HG03066 (cell line): Measurements from ENCODE around the gene PKNOX1.
"Not testable (repeated sequence)": the region's sequence is repeated elsewhere in the genome, so short reads cannot be mapped to it uniquely, and the experiment has no call there.

Experiments
- ATAC-seq: cut with Tn5 transposase; IDR thresholded peaks from one replicate; pipeline ENCODE4 v1.9.1; 2021; ENCODE audit warnings: low read depth; ENCODE audit not compliant: unreplicated experiment

The PKNOX1 gene

DNA sequence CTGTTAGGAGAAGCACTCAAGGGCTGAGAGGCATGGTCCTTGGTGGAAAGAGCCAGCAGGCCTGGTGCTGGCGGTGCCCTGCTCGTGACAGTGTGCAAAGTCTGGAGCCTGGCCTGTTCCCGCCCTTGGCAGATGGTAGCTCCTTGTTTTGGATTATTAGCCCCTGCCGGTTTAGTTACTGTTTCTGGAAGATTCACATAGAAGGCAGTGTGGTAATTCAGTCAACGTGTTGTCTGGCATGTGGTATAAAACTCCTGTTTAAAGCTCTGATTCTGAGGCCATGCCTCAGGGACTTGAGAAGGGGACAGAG lies 6.8 kb downstream of the PKNOX1 start:
- ATAC-seq: no peak

DNA sequence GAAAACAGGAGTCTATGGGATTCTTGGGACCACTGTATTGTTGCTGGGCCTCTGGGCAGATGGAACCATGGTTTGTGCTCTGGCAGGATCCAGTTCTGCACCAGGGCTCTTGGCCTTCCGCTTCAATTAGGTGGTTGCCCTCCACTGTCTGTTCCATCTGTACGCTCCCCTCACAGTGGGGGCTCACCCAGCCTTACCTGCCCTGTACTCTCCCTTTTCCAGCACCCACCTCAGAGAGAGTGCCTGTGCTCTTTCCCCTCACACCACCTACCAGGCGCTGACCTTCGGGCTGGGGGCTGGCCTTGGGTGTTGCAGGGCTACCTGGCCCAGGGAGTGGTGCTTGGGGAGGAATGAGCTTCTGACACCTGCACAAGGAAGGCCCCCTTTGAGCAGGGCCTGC lies 7.5 kb downstream of the PKNOX1 start:
- ATAC-seq: no peak

DNA sequence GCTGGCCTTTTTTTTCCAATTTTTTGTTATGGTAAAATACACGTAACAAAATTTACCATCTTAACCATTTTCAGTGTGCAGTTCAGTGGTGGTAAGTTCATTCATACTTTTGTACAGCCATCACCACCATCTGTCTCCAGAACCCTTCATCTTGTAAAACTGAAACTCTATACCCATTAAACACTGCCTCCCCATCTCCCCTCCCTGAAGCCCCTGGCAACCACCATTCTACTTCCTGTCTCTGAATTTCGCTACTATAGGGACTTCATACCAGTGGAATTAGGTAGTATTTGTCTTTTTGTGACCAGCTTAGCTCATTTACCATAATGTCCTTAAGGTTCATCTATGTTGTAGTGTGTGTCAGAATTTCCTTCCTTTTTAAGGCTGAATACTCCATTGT lies 8.7 kb downstream of the PKNOX1 start:
- ATAC-seq: no peak

DNA sequence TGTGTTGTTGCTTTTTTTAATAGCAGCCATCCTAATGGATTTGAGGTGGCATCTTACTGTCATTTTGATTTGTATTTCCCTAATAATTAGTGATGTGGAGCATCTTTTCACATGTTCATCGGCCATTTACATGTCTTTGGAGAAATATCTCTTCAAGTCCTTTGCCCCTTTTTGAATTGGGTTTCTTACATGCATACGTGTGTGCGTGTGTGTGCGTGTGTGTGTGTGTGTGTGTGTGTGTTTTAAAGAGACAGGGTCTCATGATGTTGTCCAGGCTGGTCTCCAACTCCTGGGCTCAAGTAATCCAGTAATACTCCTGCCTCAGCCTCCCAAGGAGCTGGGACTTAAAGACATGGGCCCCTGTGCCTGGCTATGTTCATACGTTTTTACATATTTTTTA lies 9.5 kb downstream of the PKNOX1 start:
- no peak for ATAC-seq

DNA sequence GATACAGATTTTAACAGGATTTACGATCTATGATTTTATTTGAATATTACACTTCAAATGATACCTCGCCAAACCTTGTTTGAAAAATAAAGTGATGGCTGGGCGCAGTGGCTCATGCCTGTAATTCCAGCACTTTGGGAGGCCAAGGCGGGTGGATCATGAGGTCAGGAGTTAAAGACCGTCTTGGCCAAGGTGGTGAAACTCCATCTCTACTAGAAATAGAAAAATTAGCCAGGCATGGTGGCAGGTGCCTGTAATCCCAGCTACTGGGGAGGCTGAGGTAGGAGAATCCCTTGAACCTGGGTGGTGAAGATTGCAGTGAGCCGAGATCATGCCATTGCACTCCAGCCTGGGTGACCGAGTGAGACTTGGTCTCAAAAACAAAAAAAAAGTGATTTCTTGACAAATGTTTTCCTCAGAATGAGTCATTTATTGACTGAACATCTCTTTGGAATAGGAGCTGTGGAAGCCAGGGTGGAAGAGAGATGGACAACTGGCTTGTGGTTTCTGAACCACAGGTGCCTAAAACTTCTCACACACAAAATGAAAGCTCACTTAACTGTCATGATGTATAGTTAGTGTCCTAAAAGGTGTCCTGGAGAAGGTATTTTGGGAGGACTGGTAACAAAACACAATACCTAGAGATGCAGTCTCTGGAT lies 11.9 kb downstream of the PKNOX1 start:
- ATAC-seq: no peak

DNA sequence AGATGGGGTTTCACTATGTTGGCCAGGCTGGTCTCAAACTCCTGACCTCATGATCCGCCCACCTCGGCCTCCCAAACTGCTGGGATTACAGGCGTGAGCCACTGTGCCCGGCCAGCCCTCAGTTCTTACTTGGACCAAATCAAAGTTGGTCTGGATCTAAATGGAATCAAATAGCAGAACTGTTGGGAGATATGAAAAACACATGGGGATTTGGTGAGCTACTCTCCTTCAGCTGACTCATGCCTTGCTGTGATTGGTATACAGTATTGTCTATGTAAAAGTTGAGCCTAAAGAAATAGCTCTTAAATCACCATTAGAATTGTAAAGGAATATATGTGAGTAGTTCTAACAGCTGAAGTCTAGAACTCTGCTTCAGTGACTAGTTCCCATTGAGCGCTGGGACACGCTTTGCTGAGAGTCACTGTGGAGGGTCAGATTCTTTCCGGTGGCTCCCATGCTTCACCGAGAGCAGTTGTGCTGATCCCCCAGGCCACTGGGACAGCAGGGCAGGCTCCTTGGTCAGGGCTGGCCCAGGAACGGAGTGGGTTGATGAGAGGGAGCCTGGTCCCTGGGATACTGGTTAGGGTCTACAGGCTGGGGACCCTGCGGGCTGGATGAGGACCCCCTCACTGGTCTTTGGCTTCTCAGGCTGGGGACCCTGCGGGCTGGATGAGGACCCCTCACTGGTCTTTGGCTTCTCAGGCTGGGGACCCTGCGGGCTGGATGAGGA lies 14.0 kb downstream of the PKNOX1 start:
- no peak for ATAC-seq

DNA sequence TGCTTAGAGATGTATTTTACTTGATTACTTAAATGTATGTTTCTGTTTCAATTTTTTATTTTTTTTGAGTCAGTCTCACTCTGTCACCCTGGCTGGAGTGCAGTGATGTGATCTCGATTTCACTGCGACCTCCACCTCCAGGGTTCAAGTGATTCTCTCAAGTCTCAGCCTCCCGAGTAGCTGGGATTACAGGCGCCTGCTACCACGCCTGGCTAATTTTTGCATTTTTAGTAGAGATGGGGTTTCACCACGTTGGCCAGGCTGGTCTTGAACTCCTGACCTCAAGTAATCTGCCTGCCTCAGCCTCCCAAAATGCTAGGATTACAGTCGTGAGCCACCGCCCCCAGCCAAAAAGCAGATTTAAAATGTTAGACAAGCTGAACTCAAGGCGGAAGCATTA lies 15.0 kb downstream of the PKNOX1 start:
- ATAC-seq: not testable (repeated sequence)

DNA sequence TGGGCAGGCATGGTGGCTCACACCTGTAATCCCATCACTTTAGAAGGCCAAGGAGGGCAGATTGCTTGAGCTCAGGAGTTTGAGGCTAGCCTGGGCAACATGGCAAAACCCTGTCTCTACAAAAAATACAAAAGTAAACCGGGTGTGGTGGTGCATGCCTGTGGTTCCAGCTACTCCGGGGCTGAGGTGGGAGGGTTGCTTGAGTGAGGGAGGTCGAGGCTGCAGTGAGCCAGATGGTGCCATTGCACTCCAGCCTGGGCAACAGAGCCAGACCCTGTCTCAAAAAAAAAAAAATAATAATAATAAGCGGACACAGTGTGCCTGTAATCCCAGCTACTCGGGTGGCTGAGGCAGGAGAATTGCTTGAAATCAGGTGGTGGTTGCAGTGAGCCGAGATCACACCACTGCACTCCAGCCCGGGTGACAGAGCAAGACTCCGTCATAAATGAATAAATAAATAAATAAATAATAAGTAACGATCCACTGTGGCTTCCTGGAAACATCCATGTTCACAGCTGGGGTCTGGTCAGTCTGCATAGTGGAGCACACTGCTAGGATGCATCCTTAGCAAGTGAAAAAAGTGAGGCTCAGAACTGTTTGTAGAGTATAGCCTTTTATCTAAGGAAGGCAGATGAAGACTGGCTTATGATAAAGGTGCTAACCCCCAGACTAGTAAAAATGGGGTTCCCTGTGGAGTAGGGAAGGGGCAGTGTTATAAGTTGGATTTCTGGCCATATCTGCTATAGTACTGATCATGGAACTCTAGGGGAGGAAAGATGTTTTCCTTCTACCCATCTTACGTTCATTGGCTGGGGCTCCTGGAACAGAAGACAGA lies 15.7 kb downstream of the PKNOX1 start:
- ATAC-seq: no peak

DNA sequence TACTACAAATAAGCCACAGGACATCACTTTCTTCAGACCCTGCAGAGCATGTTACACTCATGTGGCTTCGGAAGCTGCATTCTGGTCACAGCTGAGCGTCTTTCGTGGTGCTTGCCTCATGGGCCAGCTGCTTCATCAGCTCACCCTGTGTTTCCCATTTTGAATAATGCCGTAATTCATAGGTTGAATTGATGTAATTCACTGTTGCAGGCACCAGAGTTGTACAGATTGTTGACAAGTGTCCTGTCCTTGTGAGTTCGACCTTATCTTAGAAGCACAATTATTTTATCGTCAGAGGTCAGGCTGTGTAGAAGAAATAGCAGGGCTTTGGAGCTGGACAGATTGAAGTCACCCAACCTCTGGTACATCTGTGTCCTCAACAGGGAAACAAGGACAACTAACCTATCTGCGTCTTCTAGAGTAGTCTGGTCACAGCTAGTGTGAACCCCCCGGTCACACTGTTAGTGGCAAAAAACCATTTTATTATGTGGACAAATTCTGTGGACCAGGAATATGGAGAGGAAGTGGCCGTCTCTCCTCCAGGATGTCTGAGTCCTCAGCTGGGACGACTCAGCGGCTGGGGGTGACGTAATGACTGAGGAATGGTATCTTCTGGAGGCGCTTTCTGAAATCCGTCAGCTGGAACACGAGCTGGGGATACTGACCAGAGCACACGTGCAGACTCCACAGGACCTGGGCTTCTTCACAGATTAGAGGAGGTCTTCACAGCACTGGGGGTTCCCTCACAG lies 17.8 kb downstream of the PKNOX1 start:
- no peak for ATAC-seq

DNA sequence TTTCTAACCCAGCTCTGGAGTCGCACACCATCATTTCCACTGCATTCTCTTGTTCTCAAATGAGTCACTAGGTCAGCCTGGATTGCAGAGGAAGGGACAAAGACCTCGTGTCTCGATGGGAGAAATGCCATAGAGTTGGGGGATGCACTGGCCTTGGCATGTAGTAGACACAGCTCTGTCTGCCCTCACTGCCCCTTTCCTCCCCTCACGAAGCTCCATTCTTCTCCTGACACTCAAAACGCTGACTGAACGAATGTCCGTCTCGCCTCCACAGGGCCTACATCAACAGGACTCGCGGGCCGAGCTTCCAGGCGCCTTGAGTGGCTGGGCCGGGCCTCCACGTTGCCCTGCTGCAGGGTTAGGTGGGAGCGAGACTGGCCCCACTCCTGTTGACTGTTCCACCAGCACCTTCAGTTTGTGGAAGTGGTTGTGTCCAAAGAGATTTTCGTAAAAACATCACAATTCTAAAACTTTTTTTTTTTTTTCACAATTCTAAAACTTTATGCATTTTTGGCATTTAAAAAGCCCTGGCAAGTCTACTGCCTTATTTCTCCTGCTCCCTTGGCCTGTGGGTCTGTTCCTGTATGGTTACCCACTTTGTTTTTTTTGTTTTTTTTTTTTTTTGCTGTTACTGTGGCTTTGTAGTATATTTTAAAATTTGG lies 18.8 kb downstream of the PKNOX1 start:
- no peak for ATAC-seq

DNA sequence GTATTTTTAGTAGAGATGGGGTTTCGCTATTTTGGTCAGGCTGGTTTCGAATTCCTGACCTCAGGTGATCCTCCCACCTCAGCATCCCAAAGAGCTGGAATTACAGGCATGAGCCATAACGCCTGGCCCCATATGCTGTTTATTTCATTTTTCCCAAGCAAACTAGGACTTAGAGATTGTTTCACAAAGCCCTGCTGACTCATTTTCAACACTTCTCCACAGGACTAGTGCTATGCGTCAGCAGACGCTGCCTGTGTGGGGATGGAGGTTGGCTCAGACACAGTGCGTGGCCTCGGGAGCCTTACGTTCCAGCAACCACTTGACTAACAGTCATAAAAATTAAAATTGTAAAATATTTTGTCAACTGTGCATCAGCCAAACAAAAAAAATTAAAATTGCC lies 22.7 kb downstream of the PKNOX1 start:
- no peak for ATAC-seq

DNA sequence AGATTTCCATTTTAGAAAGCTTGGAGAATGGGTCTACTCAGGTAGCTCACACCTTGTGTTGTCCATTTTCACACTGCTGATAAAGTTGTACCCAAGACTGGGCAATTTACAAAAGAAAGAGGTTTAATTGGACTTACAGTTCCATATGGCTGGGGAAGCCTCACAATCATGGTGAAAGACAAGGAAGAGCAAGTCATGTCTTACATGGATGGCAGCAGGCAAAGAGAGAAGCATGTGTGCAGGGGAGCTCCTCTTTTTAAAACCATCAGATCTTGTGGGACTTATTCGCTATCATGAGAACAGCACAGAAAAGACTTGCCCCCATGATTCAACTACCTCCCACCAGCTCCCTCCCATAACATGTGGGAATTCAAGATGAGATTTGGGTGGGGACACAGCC lies 23.6 kb downstream of the PKNOX1 start:
- ATAC-seq: not testable (repeated sequence)

DNA sequence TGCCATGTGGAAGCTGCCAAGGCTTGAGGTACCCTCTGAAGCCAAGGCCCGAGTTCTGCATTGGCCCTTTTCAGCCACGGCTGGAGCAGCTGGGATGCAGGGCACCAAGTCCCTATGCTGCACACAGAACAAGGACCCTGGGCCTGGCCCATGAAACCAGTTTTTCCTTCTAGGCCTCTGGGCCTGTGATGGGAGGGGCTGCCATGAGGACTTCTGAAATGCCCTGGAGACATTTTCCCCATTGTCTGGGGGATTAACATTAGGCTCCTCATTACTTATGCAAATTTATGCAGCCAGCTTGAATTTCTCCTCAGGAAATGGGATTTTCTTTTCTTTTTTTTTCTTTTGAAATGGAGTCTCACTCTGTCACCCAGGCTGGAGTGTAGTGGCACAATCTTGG lies 24.8 kb downstream of the PKNOX1 start:
- ATAC-seq: not testable (repeated sequence)

DNA sequence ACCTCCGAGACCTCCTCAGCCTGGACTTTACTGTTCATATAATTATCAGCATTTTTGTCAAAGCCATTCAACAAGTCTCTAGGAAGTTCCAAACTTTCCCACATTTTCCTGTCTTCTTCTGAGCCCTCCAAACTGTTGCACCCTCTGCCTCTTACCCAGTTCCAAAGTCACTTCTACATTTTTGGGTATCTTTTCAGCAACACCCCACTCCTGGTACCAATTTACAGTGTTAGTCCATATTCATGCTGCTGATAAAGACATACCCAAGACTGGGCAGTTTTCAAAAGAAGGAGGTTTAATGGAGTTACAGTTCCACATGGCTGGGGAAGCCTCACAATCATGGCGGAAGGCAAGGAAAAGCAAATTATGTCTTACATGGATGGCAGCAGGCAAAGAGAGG lies 25.7 kb downstream of the PKNOX1 start:
- ATAC-seq: not testable (repeated sequence)

DNA sequence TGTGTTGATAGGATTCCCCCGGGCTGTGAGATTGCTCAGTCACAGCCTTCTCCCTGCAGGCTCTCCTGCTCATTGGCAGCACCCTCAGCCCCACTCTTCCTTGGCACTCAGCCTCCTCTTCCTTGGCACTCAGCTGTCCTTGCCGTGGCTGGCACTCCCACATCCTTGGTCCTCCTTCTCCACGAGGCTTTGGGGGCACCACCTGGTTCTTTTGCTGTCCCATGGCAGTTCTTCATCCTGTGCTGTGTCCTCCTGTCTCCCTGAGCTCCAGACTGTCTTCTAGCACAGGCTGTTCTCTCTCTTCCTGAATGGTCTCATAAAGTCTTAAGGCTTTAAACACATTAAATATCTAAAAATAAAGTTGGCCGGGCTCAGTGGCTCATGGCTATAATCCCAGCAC lies 27.0 kb downstream of the PKNOX1 start:
- ATAC-seq: no peak

DNA sequence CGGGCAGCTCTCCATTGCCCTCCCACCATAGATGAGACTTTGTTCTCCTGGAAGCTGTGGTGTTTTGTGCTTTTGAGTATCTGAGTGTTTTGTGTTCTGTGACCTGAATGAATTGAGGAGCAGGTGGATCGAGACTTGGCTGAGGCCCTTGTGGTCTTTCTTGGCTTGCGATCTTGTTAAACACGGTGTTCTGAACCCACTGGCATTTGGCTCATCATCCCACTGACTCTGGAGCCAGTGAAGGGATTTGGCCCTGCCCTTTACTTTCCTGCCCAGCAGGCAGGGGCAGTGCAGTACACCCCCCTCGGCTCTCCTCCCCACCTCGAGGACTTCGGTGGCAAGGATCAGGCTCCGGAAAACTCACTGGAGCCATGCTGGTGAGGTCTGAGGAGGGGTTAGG lies 30.6 kb downstream of the PKNOX1 start:
- ATAC-seq: no peak

DNA sequence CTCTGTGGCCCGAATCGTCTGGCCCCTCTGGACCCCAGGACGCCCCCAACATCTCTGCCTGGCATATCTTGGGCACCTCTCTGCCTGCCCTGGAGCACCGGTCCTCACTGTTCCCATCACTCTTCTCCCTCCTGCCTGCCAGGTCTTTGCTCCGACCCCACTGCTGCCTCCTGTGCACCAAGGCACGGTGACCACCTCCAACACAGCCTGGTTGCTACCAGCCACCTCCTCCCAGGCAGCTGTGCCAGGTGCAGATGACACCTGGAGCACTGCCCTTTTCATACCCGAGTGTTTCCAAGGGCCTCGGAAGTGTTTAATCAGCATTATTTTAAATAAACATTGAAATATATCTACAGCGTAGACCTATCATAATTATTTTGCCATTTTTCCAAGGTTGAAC lies 31.3 kb downstream of the PKNOX1 start:
- no peak for ATAC-seq

DNA sequence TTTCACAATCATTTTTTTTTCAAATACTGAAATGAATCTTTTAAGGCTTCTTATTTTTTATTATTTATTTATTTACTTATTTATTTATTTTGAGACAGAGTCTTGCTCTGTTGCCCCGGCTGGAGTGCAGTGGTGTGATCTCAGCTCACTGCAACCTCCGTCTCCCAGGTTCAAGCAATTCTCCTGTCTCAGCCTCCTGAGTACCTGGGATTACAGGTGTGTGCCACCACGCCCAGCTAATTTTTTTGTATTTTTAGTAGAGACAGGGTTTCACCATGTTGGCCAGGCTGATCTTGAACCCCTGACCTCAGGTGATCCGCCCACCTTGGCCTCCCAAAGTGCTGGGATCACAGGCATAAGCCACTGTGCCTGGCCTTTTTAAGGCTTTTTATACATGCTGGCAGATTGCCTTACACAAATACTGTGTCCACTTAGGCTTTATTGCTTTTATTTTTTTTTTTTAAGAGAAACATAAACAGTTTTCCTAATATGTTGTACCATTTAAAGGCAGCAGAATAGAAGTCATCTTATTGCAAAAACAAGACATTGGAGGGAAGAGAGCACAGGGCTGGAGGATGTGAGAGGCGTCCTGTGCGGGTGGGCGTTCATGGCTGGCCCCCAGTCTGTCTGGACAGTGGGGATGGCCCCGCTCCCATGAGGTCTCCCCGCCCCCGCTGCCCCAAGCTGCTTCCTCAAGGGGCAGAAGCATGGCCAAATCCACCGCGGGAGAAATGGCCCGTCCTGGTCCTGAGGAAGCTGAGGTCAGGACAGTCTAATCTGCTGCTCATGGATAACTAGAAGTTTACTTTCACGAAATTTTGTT lies 31.9 kb downstream of the PKNOX1 start:
- not testable (repeated sequence) for ATAC-seq

DNA sequence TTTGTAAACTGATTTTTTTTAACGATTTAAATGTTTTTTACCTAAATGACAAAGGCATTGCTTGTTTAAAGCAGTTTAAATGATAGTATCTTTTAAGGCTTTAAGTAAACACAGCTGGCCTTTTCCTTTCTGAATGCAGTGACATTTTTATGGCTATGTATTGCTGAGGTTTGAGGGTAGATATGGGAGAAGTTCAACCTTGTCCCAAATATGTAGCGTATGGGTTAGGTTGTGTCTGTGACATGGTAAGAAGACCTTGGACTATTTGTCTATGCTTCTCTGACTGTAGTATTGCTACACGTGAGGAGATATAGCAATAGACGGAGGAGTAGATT lies 32.5 kb downstream of the PKNOX1 start:
- ATAC-seq: no peak

DNA sequence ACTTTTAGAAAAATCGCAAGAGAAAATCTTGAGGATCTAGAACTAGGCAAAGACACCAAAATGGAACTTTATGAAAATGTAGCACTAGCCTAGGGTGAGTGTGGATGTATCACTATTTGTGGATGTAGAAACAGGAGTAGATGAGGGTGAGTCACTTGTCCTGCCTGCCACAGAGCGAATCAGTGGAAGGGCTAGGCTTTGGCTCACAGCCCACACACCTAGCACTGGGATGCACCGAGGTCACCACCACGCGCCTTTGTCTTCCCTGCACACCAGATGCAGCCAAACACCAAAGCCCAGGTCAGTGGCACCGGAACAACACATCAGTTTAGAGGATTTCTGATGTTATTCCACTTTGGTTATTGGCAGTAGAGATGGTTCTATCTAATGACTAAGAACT lies 38.2 kb downstream of the PKNOX1 start:
- no peak for ATAC-seq
